ENCODE measurements around the gene NEGR1. TPM values are rescaled to one million over a fixed set of nuclear protein-coding genes. Genes with fewer than 3 reads are reported as not detected.

NEGR1 gene
- total RNA-seq, 4 donors from 2014 or later: 0.49 to 8.8 (median 2.7) TPM

DNA sequence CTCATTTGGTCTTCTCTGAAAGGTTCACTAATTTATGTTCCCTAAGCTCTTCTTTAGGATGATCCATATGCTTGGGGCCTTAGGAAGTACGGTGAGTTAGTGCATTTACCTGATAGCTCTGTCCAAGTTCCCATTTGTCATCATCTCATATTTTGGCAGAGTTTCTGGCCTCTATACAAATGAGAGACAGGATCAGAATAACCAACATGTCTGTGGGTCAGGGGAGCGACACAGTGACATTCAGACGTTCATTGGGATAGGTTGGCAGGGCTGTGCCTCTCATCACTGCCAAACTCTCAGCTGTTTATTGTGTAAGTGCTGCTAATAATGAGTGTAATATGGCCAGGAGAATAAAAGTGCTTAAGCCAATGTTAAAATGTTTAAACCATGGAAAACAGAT lies 640.4 kb downstream of the NEGR1 start:
- H3K9me3 ChIP-seq: no peaks in the 10 kb centered on the region

GRCh38 chr1:71640998-71641397 lies 641.3 kb downstream of the NEGR1 start:
- Histone ChIP-seq H3K27ac (no peak overlapping the region), H3K4me3 (no peak overlapping the region), H3K27me3 (no peaks in the 10 kb centered on the region), H3K4me1 (no peaks in the 10 kb centered on the region), H3K9me3 (no peaks in the 10 kb centered on the region), H3K36me3 (no peaks in the 10 kb centered on the region)
- no peak for DNase-seq
- WGBS, 2 donors: 69 to 82% methylated on average over 5 of the region's 5 CpGs
- intact Hi-C loops (cut with DNase I): no loop called here
- TF ChIP-seq POLR2A (IDR thresholded peaks at IDR 0.05): no peak
- no peak for TF ChIP-seq CTCF (IDR thresholded peaks at IDR 0.05)

More for the DNA sequence above, 640.4 kb downstream of the NEGR1 start:
- no peaks in the 10 kb centered on the region for H3K36me3 ChIP-seq
- H3K27ac ChIP-seq: no peak overlapping the region
- TF ChIP-seq POLR2A (IDR thresholded peaks at IDR 0.05) (no peak), CTCF (IDR thresholded peaks at IDR 0.05) (no peak)
- WGBS, 2 donors: 57 to 76% methylated on average over 3 of the region's 3 CpGs
- no peak overlapping the region for H3K4me3 ChIP-seq
- DNase-seq: no peak
- intact Hi-C loops (cut with DNase I): no loop called here
- no peaks in the 10 kb centered on the region for H3K4me1 ChIP-seq
- H3K27me3 ChIP-seq: no peaks in the 10 kb centered on the region

DNA sequence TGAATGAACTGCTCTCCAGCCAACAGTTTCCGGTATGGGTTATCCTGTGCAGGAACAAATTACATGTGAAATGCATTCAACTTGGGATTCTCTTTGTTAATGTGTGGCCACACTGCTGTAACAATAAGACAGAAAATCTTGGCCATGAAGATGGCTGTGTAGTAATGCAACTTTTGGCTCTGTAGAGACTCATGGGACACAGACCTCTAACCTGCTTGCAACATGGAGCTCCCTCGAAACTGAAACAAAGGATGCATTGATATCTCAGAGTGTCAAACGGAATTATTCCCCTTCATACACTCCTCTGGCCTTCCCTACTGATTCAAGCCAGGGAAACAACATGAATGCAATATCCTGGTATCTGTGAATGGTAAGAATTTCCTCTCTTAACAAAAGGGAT lies 642.2 kb downstream of the NEGR1 start:
- intact Hi-C loops (cut with DNase I): no loop called here
- no peak overlapping the region for H3K4me3 ChIP-seq
- H3K36me3 ChIP-seq: no peaks in the 10 kb centered on the region
- no peak overlapping the region for H3K27ac ChIP-seq
- 63 to 78% methylated on average over 3 of the region's 3 CpGs for WGBS, 2 donors
- H3K9me3 ChIP-seq: no peaks in the 10 kb centered on the region
- H3K27me3 ChIP-seq: no peaks in the 10 kb centered on the region
- TF ChIP-seq CTCF (IDR thresholded peaks at IDR 0.05) (no peak), POLR2A (IDR thresholded peaks at IDR 0.05) (no peak)
- H3K4me1 ChIP-seq: no peaks in the 10 kb centered on the region
- DNase-seq: no peak

DNA sequence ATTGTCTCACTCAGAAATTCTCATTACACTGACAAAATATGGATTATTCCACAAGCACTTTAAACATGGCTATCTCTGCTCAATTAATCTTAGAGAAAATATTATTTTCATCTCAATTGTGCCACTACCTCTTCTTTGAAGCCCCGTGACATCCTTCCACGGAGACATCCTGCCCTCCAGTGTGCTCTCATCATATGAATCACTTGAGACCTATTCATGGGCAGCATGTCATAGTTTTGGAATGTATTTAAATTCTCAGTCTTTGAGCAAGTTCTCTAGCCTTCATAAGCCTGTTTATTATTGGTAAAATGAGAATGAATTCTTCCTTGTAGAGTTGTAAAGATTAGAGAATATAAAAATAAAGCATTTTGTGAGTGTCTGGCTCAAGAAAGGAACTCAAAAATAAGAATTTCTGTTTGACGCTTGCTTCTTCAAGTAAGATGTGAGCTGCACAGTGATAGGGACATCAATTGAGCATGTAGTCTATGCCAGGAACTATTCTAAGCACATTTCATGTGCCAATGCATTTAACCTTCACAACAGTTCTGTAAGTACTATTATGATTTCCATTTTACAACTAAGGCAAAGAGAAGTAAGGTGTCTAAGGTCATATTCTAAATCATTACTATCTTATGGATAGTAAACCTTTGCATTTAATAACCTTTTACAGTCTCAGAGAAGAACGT lies 644.1 kb downstream of the NEGR1 start:
- intact Hi-C loops (cut with DNase I): no loop called here
- H3K4me3 ChIP-seq: no peak overlapping the region
- H3K36me3 ChIP-seq: no peaks in the 10 kb centered on the region
- DNase-seq: no peak
- TF ChIP-seq CTCF (IDR thresholded peaks at IDR 0.05) (no peak), POLR2A (IDR thresholded peaks at IDR 0.05) (no peak)
- H3K27ac ChIP-seq: no peak overlapping the region
- no peaks in the 10 kb centered on the region for H3K4me1 ChIP-seq
- 57 to 62% methylated on average over 4 of the region's 4 CpGs for WGBS, 2 donors
- no peaks in the 10 kb centered on the region for H3K27me3 ChIP-seq
- no peaks in the 10 kb centered on the region for H3K9me3 ChIP-seq

- TF ChIP-seq POLR2A (IDR thresholded peaks at IDR 0.05): no peak
- no peak for TF ChIP-seq CTCF (IDR thresholded peaks at IDR 0.05)
- WGBS, 2 donors: 75 to 80% methylated on average over 2 of the region's 2 CpGs
- H3K36me3 ChIP-seq: no peaks in the 10 kb centered on the region
- intact Hi-C loops (cut with DNase I): no loop called here
- H3K4me3 ChIP-seq: no peak overlapping the region
- no peaks in the 10 kb centered on the region for H3K4me1 ChIP-seq
- no peak overlapping the region for H3K27ac ChIP-seq
- H3K27me3 ChIP-seq: no peaks in the 10 kb centered on the region
- no peaks in the 10 kb centered on the region for H3K9me3 ChIP-seq
- DNase-seq: no peak
These were observed 646.8 kb downstream of the NEGR1 start for GRCh38 chr1:71635568-71635967.
